Measurements from ENCODE around the gene NELFA.

Gene NELFA

DNA sequence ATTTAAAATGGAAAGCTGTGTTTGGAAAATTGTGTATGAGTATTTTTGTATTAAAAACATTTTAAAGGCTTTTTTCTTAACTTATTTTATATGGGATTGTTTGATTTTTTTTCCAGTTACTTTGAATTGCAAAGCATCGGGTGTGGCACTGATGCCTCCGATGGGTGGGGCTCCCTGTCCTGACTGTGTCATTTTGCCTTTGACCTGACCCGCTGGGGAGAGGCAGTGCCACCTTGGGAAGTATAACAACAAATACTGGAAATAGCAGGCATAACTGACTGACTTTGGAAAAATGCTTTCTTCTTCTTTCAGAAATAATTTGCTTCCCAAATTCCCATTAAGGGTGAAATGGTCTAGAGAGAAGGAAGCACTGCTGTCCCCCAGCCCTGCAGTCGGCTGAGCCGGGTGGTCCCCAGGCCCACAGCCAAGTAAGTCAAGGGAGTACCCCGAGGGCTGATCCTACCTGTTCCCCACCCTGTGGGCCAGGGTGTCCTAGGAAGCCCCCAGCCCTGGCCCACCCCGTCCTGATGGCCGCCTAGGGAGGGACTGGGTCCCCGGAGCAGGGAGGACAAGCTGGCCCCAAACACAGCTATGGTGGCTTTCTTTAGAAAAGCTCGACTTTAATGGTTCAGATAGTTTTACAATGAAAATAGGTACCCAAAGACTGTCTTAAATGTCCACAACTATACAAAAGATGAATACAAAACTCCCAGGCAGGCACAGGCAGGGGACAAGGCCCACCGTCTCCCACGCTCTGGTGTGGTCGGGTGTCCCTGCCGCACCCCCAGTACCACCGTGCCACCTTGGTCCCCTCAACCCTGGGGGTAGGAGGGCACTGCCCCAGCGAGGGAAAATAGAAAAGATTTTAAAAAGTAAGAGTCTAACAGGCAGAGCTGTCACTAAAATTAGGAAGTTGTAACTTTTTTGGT lies 26.4 kb downstream of the NELFA start:
- DNase-seq (ENCODE audit: low spot score) = peak; percentile 34

DNA sequence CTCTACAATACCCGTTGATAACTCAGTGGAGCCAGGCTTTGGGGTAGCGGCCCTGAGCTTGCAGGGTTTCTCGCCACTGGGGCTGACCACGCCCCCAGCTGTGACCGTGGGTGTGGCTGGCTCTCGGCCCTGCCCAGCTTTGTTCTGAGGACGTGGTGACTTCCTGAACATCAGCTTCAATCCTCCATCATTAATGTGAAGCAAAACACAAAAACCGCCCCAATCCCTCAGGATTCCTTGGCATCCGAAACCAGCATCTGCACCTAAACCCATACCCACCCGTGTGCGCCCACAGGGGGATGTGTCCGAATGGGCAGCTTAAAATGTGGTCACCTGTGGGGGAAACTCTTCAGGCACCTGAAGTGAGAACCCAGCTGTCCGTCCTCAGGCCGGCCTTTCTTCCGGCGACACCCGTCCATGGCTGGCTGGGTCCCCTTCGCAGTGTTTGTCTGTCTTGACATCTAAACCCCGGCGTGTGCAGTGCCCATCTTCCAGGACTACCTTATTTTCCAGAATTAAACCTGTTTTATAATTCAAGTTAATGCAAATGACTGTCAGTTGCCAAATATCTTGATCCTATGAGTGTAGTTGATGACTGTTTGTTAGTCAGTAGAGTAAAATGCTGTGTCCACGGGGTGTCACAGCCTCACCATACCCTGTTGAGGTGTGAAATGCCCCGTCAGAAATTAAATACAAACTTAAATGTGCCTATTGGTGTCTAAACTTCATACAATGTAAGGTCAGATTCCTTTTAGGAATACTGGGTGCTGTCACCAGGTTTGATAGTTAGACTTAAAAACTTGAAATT lies 27.3 kb downstream of the NELFA start:
- DNase-seq (ENCODE audit: low spot score) = no peak

DNA sequence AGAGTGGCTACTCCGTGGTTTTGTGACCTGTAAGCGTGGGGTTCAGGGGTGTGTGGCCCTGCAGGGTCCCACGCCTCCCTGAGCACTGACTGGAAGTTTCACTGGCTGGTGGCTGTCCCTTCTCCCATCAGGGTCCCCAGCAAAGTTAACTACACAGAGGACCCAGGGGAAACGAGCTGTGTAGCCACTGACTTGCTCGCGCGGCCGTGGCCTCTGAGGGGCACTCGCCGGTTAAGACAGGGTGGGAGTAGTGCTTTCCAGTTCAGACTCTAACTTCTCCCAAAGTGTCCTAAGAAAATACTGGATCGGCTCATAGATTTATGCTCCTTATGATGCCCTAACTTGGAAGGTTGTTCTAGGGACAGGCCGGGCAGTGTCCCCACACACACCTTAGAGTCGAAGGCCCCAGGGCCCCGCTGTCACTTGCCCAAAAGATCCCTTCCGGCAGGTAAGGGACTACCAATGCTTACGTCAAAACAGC lies 28.2 kb downstream of the NELFA start:
- no peak for DNase-seq (ENCODE audit: low spot score)

DNA sequence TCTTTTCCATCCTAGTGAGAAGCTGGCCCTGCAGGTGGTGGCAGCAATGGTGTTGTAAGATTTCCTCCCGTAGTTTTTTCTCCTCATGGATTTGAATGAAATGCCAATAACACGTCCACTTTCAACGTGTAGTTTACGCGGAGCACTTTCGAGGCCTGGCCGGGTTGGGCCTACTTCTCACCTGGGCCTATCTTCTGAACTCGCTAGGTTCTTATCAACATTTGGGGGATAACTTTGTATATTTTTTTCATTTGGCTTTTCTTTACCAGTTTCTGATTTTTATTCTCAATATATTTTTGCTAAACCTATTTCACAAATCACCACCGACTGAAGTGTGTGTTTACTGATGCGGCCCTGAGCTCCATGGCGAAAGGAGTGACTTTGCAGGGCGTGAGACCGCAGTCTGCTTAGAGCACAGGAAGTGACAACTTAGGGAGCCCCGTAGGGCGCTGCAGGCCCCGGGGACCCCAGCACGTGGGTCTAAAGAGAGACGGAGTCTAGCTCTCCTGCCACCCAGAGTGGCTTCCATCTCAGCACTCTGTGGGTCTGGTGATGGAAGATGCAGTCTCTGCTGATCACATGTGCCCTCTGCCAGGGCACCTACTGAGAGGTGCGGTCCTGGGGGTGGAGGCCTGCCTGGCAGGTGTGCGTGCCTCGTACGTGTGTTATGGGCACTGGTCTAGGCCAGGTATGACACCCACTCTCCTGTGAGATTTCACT lies 29.1 kb downstream of the NELFA start:
- no peak for DNase-seq (ENCODE audit: low spot score)

DNA sequence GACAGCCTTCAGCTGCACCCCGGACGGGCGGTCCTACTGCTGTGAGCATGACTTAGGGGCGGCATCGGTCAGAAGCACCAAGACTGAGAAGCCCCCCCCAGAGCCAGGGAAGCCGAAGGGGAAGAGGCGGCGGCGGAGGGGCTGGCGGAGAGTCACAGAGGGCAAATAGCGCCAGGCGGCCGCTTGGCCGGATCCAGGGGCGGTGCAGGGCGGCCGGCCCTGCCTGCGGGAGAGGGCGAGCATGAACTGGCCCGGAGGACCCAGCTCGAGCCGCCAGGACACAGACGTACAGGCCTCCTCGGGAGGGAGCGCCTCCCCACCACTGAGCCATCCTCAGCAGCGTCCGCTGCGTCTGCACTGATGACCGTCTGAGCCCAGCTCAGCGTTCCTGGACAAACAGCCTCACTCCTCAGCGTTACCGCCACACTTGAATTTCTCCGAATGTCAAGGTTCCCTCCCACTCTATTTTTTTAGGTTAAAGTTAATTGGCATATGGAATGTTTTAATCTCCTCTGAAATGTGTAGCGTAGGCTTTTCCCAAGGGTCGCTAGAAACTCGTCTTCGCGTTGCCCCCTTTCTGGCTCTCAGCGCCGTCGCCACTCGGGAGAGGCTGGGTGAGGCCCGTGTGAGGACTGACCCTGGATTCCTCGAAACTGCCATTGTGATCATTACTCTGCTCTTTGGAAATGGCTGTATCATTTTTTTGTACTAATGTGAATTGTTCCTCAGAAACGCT lies 29.9 kb downstream of the NELFA start:
- DNase-seq (ENCODE audit: low spot score) = no peak

DNA sequence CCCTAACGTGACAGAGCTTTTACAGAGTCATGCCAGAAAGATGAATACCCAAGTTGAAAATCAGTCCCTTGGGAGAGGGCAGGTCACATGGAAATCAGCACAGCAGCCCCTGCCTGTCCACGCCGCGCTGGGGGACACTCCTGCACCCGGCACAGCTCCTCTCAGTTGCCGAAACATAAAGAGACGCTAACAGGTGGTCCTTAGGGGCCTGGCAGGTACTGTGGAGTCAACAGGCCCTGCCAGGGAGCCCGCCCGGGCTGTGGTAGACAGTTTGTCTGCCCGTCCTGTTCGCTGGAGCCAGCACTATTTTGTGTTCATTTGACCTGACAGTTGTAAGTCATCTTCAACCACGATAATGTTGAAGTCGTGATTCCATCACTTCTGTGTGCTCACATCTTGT lies 30.5 kb downstream of the NELFA start:
- no peak for DNase-seq (ENCODE audit: low spot score)

DNA sequence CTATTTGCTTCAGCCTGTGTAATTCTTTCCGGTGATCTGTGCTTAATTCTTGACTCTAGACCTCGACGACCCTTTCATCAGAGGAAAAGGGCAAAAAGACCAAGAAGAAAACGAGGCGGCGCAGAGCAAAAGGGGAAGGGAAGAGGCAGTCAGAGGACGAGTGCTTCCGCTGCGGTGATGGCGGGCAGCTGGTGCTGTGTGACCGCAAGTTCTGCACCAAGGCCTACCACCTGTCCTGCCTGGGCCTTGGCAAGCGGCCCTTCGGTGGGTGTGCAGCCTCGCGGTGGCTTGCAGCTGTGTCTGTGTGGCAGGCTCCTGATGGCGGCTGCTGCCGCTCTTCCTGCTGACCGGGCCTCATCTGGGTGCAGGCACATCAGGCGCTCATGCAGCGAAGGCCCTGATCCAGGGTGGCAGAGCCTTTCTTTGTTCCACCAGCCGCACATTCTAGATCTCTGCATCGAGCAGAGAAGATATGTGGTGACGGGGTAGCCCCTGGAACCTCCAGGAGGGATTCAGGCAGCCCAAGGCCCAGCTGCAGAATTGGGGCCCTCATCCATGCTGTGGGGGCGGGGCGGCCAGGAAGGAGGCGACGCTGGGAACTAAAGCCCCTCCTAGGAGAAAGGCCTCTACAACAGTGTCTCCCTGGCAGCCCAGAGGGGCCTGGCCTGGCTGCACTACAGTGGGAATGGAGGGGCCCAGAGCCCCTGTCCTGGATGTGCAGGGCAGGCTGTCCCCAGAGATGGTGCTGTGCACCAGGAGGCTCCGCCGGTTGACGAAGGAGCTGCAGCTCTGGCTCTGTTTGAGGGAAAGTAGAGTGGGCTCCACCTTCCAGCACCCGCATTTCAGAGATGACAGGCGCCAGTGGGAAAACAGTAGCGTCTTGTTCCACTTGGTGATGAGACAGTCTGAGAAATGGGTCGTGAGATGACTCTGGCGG lies 32.1 kb downstream of the NELFA start:
- DNase-seq (ENCODE audit: low spot score) = no peak

DNA sequence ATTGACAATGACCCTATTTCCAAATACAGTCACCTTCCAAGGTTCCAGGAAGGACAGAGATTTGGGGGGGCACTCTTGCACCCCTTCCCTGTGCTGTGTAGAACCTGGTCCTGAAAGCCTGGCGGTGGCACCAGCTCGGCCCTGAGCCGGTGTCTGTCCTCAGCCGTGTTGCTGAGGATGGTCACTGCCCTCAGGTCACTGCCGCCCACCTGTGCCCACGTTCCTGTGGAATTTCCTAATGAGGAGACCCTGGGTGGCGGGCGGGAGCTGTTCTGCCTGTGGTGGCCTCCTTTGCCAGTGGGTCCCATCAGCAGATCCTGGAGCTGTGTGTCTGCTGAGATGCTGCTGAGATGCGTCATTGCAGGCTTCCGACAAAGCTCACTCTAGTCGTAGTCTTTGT lies 32.9 kb downstream of the NELFA start:
- DNase-seq (ENCODE audit: low spot score) = no peak

DNA sequence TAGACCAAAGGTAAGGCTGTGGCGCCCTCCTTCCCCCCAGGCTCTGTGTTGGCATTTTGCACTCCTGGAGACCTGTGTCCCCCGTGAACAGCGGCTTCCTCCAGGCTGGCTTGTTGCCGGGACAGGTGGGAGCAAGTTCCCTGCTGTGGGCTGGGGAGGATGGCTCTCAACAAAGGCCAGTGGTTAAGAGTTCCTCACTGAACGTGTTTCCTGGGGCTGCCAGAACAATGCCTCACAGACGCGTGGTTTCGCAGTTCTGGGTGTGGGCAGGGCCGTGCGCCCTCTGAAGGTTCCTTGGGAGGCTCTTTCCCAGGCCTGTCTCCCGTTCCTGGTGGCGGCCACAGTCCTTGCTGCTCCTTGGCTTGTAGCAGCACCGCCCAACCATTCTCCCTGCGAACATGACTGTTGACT lies 33.4 kb downstream of the NELFA start:
- DNase-seq (ENCODE audit: low spot score) = no peak

DNA sequence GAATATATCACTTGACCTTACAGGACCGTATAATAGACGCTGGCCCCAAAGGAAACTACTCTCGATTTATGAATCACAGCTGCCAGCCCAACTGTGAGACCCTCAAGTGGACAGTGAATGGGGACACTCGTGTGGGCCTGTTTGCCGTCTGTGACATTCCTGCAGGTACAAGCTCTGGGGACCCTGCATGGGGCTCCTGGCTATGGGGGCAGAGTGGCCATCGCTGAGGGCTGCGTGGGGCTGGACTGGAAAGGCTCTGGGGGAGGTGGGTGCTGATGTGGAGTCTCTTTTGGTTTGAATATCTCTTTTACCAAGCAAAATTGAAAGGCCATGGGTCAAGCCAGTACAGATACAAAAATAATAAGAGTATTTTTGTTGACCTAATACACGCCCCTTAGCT lies 33.9 kb downstream of the NELFA start:
- DNase-seq (ENCODE audit: low spot score) = no peak

DNA sequence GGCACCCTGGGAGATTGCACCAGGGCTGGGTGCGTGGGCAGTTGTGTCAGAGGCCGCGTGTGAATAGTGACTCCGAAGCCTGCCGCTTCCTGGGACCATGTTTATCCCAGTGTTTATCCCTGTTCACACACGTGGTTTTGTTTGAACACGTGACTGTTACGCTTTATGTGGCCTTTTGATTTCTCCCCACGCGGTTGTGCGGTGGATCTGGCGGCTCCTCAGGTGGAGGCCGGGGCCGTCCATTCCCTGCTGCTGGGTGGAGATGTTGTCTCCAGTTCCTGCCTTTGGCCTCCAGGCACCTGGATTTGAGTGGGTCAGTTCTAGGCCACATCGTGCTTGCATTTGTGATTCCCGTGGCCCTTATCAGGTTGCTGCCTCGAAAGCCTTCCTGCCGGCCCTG lies 35.1 kb downstream of the NELFA start:
- DNase-seq (ENCODE audit: low spot score) = no peak

DNA sequence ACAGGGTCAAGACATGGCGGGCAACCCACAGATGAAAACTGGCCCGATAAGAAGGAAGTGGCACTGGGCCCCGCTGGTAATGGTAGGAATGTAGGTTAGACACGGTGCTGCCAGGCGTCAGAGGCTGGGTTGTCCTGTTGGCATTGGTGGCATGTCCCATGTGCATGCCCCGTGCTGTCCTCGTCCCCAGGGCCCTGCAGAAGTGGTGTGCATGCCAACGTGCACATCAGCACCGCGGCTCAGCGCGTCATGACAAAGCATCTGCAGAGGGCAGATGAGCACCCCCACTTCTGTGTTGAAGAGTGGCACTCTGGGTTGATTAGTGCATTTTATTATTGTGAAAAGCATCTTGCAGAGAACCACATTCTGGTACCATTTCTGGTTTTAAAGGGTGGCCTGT lies 35.6 kb downstream of the NELFA start:
- no peak for DNase-seq (ENCODE audit: low spot score)

DNA sequence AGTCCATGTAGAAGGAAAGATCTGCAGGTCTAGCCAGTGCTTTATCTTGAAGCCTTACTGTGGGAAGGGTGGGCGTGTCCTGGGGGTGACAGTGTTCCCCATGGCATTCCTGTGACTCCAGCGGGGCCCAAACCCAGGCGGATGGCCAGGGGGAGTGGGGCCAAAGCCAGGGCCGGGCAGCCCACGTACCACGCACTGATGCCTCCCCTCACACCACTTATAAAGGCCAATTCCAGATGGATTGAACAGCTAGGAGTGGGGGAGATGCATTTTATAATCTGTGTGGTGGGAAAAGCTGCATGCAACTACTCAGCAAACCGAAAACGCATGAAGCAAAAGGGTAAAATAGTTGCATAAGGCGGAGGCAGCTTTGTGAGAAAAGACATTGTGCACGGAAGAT lies 36.4 kb downstream of the NELFA start:
- no peak for DNase-seq (ENCODE audit: low spot score)

DNA sequence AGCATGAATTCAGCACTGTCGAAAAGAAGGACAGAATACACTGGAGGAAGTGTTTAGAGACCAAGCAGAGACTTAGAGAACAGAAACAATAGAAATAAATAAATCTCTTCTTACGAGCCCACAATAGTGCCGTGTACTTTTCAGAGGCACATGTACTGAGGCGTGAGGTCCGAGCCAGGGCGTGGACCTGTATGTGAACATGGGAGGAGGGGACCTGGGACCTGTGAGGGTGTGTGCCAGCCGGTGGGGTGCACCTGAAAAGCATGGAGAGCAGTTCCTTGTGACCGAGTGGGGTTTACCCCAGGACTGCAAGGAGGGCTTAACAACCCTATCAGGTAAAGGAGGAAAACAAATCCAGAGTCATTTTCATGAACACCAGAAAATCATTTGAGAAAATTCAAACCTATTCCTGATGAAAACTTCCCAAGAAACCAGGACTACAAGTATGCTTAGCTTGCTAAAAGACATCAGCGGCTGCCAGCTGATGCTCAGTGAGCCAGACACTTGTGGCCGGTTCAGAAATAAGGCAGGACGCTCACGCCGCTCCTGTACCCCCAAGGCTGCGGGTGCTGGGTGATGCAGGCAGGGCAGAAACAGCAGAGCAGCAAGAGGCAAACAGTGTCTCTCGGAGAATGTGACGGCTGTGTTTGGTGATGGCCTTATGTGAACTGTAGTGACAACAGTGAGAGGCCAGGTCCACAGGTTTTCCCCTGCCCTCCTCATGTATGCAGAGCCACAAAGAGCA lies 37.1 kb downstream of the NELFA start:
- DNase-seq (ENCODE audit: low spot score) = no peak

DNA sequence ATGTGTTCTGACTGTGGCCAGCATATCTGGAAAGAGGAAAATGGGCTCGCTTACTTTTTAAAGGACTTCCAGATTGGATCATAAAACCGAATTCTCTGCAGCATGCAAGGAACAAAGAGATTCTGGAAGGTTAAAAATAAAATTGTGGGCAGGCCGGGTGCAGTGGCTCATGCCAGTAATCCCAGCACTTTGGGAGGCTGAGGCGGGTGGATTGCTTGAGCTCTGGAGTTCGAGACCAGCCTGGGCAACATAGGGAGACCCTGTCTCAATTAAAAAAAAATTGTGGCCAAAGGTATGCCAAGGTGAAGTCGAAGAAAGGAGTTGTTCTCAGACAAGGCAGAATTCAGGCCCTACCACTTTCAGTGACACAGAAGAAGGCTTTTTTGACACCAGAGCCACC lies 37.8 kb downstream of the NELFA start:
- no peak for DNase-seq (ENCODE audit: low spot score)

DNA sequence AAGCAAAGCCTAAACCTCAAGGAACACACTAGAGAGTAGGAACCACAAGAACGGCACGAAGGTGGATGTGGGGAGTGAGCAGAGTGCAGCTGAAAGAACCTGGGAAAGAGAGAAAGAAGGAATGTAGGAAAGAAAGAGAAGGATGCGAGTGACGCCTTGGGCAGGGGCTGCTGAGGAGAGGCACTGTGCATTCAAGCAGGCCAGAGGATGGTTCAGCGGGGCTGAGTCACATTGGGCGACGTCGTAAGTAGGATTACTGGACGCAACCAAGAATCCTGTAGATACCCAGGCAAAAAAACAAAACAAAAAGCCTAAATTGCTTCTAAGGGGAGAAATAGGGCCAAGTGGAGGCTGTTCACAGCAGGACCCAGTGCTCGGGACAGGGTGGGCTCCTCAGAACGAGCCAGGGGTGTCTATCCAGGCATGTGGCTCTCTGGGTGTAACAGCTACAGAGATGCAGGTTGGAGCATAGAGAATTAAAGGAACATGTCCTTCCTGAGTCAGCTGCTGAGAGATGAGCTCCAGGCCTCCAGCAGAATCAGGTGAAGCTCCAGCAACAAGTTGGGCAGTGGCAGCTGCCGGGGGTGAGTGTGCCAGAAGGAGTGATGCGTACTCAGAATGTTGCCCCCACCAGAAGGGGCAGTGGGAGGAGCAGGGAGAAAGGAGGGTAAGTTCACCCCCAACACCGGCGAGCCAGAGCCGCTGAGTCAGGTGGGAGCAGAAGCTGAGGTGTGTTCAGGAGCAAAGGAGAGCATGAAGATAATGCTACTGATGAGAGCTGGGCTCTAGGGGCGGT lies 38.6 kb downstream of the NELFA start:
- DNase-seq (ENCODE audit: low spot score) = no peak

DNA sequence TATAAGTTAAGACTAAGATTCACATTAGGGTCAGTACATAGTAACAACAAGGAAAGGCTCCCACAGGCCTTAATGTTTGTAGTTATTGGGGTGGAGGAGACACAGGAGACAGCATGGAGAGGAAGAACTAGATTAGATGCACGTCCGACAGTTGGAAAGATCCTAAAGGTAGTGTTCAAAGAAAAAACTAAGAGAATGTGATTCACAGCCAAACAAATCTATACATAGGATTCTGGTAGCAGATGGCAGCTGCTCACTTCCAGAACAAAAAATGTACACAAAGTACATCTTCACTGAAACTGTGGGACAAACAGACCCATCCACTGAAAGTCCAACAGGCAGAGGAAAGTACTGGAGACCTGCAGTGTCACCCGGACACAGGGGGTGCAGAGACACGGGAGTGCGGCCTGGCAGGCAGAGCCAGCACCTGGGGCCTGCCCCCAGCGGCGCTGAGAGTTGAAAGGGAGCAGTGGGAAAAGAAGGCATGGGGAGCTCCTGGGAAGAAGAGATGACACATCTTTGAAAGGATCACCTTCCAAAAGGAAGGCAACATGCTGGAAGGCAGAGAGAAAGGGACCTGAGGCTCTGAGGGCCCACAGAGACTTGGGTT lies 40.0 kb downstream of the NELFA start:
- DNase-seq (ENCODE audit: low spot score) = no peak

DNA sequence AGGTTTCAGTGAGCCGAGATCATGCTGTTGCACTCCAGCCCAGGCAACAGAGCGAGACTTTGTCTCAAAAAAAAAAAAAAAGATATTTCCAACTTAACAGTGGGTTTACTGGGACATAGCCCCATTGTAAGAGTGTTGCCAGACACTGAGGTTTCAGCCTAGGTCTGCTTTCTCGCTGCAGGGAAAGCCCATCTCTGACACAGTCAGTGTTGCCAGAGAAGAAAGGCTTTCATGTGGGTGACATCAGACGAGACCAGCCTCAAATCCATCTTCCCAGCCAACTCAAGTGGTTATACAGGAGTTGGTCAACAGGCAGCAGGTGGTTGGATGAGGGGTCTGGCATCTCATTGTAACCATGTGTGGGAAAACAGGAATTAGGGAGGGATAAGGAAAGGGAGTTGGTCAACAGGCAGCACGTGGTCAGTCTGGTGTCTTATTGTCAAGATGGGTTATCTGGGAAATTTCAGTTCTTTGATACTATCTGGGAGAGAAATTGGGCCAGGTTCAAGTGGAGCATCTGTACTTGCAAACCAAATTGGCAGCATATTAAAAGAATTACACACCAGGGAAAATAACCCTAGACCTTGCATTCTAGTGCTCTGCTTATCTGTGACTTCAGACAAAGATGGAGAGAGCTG lies 41.1 kb downstream of the NELFA start:
- no peak for DNase-seq (ENCODE audit: low spot score)

Measured in LoVo (cell line).